MM.1S (cell line): ENCODE measurements around the gene AUTS2.

Experiments
- DNase-seq: peaks from one replicate; pipeline ENCODE4 v3.0.0-alpha.2; 2015
- H2AFZ ChIP-seq: fragments of 300-600 bp; sonication (generic); 2 replicates; pipeline ENCODE4 v1.6.0; 2016; ENCODE audit warnings: antibody characterized with exemption, low read length
- H3F3A ChIP-seq: fragments of 300-600 bp; sonication (generic); 2 replicates; pipeline ENCODE4 v1.6.1; 2016; ENCODE audit warnings: mild to moderate bottlenecking, antibody characterized with exemption, low read length, moderate library complexity, mixed read lengths; ENCODE audit not compliant: insufficient read depth
- H3K27ac ChIP-seq: fragments of 300-600 bp; sonication (generic); 2 replicates; pipeline ENCODE4 v1.5.1; 2016; ENCODE audit warnings: mild to moderate bottlenecking, low read length
- H3K27me3 ChIP-seq: fragments of 300-600 bp; sonication (generic); replicated peaks from 2 replicates; pipeline ENCODE4 v1.6.0; 2016; ENCODE audit warnings: low read length; ENCODE audit not compliant: insufficient read depth
- H3K36me3 ChIP-seq: fragments of 300-600 bp; sonication (generic); replicated peaks from 2 replicates; pipeline ENCODE4 v1.6.1; 2016; ENCODE audit warnings: mild to moderate bottlenecking, low read length, mixed read lengths; ENCODE audit not compliant: insufficient read depth
- H3K4me1 ChIP-seq: fragments of 300-600 bp; sonication (generic); 2 replicates; pipeline ENCODE4 v1.6.1; 2016; ENCODE audit warnings: low read length, mixed read lengths
- H3K4me2 ChIP-seq: fragments of 300-600 bp; sonication (generic); 2 replicates; pipeline ENCODE4 v1.6.0; 2016; ENCODE audit warnings: low read depth, low read length
- H3K4me3 ChIP-seq: fragments of 300-600 bp; sonication (generic); 2 replicates; pipeline ENCODE4 v1.5.1; 2016; ENCODE audit warnings: low read length, mixed read lengths
- H3K79me2 ChIP-seq: fragments of 300-600 bp; sonication (generic); 2 replicates; pipeline ENCODE4 v1.6.1; 2016; ENCODE audit warnings: mixed run types, low read length, mixed read lengths
- H3K9ac ChIP-seq: fragments of 300-600 bp; sonication (generic); 2 replicates; pipeline ENCODE4 v1.6.1; 2016; ENCODE audit warnings: low read length, mixed read lengths
- H3K9me2 ChIP-seq: fragments of 300-600 bp; sonication (generic); replicated peaks from 2 replicates; pipeline ENCODE4 v1.6.1; 2016; ENCODE audit warnings: mild to moderate bottlenecking, low read length, mixed read lengths; ENCODE audit not compliant: insufficient read depth
- H3K9me3 ChIP-seq: fragments of 300-600 bp; sonication (generic); replicated peaks from 2 replicates; pipeline ENCODE4 v1.6.1; 2016; ENCODE audit warnings: mild to moderate bottlenecking, low read length, mixed read lengths; ENCODE audit not compliant: insufficient read depth
- H4K20me1 ChIP-seq: fragments of 300-600 bp; sonication (generic); 2 replicates; pipeline ENCODE4 v1.6.1; 2016; ENCODE audit warnings: mild to moderate bottlenecking, low read length, moderate library complexity, mixed read lengths; ENCODE audit not compliant: insufficient read depth
- EZH2 ChIP-seq: fragments of 300-600 bp; sonication (generic); optimal IDR thresholded peaks from 2 replicates; pipeline ENCODE3; 2017; ENCODE audit warnings: low read depth, mild to moderate bottlenecking, antibody characterized with exemption, low read length, mixed read lengths
- EZH2phosphoT487 ChIP-seq: fragments of 300-600 bp; sonication (generic); IDR thresholded peaks from 2 replicates; pipeline ENCODE4 v1.6.1; 2018; ENCODE audit warnings: antibody characterized with exemption, low read length
- TF ChIP-seq, protein P1 (sequence below): fragments of 300-600 bp; sonication (generic); IDR thresholded peaks from 2 replicates; pipeline ENCODE4 v1.5.1; 2016; ENCODE audit warnings: antibody characterized with exemption, low read length, mixed read lengths

AUTS2 gene

DNA sequence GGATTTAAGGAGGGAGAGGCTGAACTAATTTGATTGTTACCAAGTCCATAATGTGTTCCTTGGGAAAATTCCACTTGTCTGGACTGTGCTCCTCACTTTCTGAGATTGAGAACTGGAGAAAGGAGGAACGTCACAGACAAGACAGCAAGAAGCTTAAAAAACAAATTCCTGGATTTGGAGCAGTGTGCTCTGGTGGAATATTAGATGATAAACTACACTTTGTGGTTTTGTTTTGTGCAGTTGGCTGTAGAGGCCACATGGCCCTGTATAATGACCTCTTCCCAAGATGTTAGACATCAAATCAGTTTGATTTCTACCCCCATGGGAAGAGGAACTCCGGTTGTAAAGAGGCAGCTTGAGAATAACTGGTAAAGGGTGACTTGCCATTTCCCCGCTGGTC is 1112.4 kb downstream of the AUTS2 start:
- TF ChIP-seq, protein P1, sequence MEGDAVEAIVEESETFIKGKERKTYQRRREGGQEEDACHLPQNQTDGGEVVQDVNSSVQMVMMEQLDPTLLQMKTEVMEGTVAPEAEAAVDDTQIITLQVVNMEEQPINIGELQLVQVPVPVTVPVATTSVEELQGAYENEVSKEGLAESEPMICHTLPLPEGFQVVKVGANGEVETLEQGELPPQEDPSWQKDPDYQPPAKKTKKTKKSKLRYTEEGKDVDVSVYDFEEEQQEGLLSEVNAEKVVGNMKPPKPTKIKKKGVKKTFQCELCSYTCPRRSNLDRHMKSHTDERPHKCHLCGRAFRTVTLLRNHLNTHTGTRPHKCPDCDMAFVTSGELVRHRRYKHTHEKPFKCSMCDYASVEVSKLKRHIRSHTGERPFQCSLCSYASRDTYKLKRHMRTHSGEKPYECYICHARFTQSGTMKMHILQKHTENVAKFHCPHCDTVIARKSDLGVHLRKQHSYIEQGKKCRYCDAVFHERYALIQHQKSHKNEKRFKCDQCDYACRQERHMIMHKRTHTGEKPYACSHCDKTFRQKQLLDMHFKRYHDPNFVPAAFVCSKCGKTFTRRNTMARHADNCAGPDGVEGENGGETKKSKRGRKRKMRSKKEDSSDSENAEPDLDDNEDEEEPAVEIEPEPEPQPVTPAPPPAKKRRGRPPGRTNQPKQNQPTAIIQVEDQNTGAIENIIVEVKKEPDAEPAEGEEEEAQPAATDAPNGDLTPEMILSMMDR, result no peak
- TF ChIP-seq EZH2, result no peak
- TF ChIP-seq EZH2phosphoT487, result no peak
- no peak overlapping the region for H3K9ac ChIP-seq
- peaks cover 99% of the 10 kb centered on the region for H3K79me2 ChIP-seq
- H4K20me1 ChIP-seq, result no peaks in the 10 kb centered on the region; the same call in 1 of the 2 replicates
- H3K27me3 ChIP-seq, result no peaks in the 10 kb centered on the region
- no peak overlapping the region for H3K27ac ChIP-seq
- H3K9me3 ChIP-seq, result no peaks in the 10 kb centered on the region
- DNase-seq, result no peak
- no peaks in the 10 kb centered on the region for H3K36me3 ChIP-seq
- H3F3A ChIP-seq, result no peaks in the 10 kb centered on the region
- H3K4me1 ChIP-seq, result no peaks in the 10 kb centered on the region
- no peaks in the 10 kb centered on the region for H3K9me2 ChIP-seq
- no peak overlapping the region for H3K4me2 ChIP-seq
- H2AFZ ChIP-seq, result no peak overlapping the region
- no peak overlapping the region for H3K4me3 ChIP-seq

DNA sequence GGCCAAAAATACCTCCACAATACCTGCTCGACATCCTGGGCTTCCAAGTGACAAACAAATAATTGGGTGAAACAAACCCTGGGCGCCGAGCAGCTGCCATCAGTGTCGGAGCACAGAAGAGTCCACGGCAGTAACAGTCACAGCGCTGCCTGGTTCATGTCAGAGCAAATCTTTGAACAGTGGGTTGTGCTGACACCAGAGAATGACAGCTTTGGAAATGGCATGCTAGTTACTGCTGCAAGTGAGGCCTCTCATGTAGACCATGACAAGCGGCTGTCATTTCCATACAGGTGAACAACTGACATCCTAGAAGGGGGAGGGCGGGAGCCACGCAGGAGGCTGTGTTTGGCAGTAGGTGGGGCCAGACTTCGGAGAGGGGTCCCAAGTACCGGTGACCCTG is 1113.2 kb downstream of the AUTS2 start:
- TF ChIP-seq, protein P1, result no peak
- no peak for TF ChIP-seq EZH2
- no peak for TF ChIP-seq EZH2phosphoT487
- Histone ChIP-seq H3F3A (no peaks in the 10 kb centered on the region), H3K36me3 (no peaks in the 10 kb centered on the region), H3K4me1 (no peaks in the 10 kb centered on the region), H3K9me2 (no peaks in the 10 kb centered on the region), H3K79me2 (peaks cover 97% of the 10 kb centered on the region), H3K9ac (no peak overlapping the region), H3K4me2 (no peak overlapping the region), H4K20me1 (no peaks in the 10 kb centered on the region), H2AFZ (no peak overlapping the region), H3K27me3 (no peaks in the 10 kb centered on the region), H3K9me3 (no peaks in the 10 kb centered on the region), H3K4me3 (no peak overlapping the region), H3K27ac (no peak overlapping the region)
- no peak for DNase-seq

DNA sequence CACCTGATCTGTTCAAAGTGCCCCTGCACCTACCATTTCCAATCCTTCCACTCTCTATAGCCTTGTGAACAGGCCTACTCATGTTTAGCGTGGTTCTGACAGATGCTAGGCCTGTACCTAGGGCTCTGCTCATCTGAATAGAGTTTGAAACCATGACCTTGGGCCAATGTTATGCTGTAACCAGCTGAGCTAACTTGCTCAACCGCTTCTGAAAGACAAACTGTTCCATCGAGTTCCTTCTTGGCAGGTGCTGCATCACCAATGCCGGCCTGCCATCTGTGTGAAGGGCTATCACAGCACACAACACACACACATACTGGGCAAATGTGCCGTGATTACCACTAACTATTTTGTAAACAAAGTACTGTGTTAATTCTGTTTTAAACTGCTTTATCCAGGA is 1114.7 kb downstream of the AUTS2 start:
- Histone ChIP-seq H3K27me3 (no peaks in the 10 kb centered on the region), H3K9me2 (no peaks in the 10 kb centered on the region), H3K4me2 (no peak overlapping the region), H3K79me2 (peaks cover 97% of the 10 kb centered on the region), H3K4me3 (no peak overlapping the region), H3F3A (no peaks in the 10 kb centered on the region), H4K20me1 (no peaks in the 10 kb centered on the region), H3K4me1 (no peaks in the 10 kb centered on the region), H3K36me3 (no peaks in the 10 kb centered on the region), H3K9ac (no peak overlapping the region), H3K27ac (no peak overlapping the region), H3K9me3 (no peaks in the 10 kb centered on the region), H2AFZ (no peak overlapping the region)
- no peak for DNase-seq
- TF ChIP-seq, protein P1, result no peak

DNA sequence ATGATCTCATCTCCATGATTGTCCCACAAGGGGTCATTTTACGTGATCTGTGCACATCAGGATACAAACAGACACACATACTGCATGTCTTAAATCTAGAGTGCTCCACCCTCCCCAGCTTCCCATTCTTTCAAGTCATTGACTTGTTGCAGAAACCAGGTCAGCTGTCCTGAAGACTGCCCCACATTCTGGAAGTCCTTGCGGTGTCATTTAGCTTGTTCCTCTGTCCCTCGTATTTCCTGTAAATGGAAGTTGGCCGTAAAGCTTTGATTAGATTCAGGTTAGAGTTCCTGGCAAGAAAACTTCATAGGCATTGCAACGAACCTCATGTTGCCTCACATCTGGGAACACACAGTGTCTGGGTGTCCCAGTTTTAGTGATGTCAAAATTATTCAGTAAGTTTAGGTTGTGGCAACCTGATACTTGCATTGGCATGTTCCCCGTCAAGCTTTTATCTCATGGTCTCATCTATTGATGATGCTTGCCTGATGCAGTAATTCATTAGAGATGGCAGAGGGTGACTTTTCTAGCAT is 1116.3 kb downstream of the AUTS2 start:
- no peak for DNase-seq
- peaks cover 96% of the 10 kb centered on the region for H3K79me2 ChIP-seq
- no peak for TF ChIP-seq EZH2
- TF ChIP-seq EZH2phosphoT487, result no peak
- TF ChIP-seq, protein P1, result no peak

More for the DNA sequence above, 1116.3 kb downstream of the AUTS2 start:
- Histone ChIP-seq H3K27ac (no peak overlapping the region), H3K4me3 (no peak overlapping the region), H2AFZ (no peak overlapping the region), H3K9ac (no peak overlapping the region), H3K9me3 (no peaks in the 10 kb centered on the region), H4K20me1 (no peaks in the 10 kb centered on the region), H3K4me2 (no peak overlapping the region), H3K4me1 (no peaks in the 10 kb centered on the region), H3K27me3 (no peaks in the 10 kb centered on the region), H3K36me3 (no peaks in the 10 kb centered on the region), H3K9me2 (no peaks in the 10 kb centered on the region), H3F3A (no peaks in the 10 kb centered on the region)
